IPS-20b (cell line): ENCODE data around the gene PRKCE.

Source experiments
- H3K27ac ChIP-seq: one replicate; pipeline ENCODE4 v1.5.1; 2013; ENCODE audit warnings: low read length
- H3K27me3 ChIP-seq: 2 replicates; pipeline ENCODE4 v1.6.1; 2013; ENCODE audit warnings: mild to moderate bottlenecking, low read length, inconsistent platforms; ENCODE audit not compliant: insufficient read depth
- H3K36me3 ChIP-seq: 2 replicates; pipeline ENCODE4 v1.6.1; 2013; ENCODE audit warnings: low read depth, mild to moderate bottlenecking, inconsistent platforms, low read length, moderate library complexity; ENCODE audit not compliant: insufficient read depth
- H3K4me1 ChIP-seq: 2 replicates; pipeline ENCODE4 v1.6.1; 2013; ENCODE audit warnings: mild to moderate bottlenecking, control low read depth, inconsistent platforms, low read length, moderate library complexity; ENCODE audit not compliant: insufficient read depth
- H3K4me3 ChIP-seq: 2 replicates; pipeline ENCODE4 v1.5.1; 2013; ENCODE audit warnings: mild to moderate bottlenecking, low read length, inconsistent platforms
- H3K9ac ChIP-seq: 2 replicates; pipeline ENCODE4 v1.6.1; 2013; ENCODE audit warnings: low read depth, mild to moderate bottlenecking, inconsistent platforms, low read length, moderate library complexity
- H3K9me3 ChIP-seq: 2 replicates; pipeline ENCODE4 v1.6.1; 2013; ENCODE audit warnings: mild to moderate bottlenecking, low read depth, low read length, inconsistent platforms; ENCODE audit not compliant: insufficient read depth

Gene PRKCE

GRCh38 chr2:45651415-45652089 is at the start of gene PRKCE:
PRKCE (plus strand) TSS chr2:45651675.
- Histone ChIP-seq H3K36me3 (no peaks in the 10 kb centered on the region), H3K27ac (no peak within 1 kb of the TSS), H3K27me3 (peaks cover 89% of the 10 kb centered on the region), H3K4me3 (peak within 1 kb of the TSS; percentile 90), H3K4me1 (peaks cover 5% of the 10 kb centered on the region; the same call in 1 of the 2 replicates), H3K9ac (no peak within 1 kb of the TSS; the same call in 1 of the 2 replicates), H3K9me3 (no peaks in the 10 kb centered on the region)

- H3K27ac ChIP-seq, result no peak overlapping the region
- H3K4me3 ChIP-seq, result no peak overlapping the region
- no peaks in the 10 kb centered on the region for H3K27me3 ChIP-seq
- H3K9ac ChIP-seq, result no peak overlapping the region
- no peaks in the 10 kb centered on the region for H3K4me1 ChIP-seq
- peaks cover 70% of the 10 kb centered on the region for H3K36me3 ChIP-seq
- H3K9me3 ChIP-seq, result no peaks in the 10 kb centered on the region
Measured at GRCh38 chr2:45602624-45603023, 48.9 kb upstream of the PRKCE start.

GRCh38 chr2:45605116-45605515 is 46.4 kb upstream of the PRKCE start:
- H3K27me3 ChIP-seq, result no peaks in the 10 kb centered on the region
- no peak overlapping the region for H3K9ac ChIP-seq
- H3K9me3 ChIP-seq, result no peaks in the 10 kb centered on the region
- H3K27ac ChIP-seq, result no peak overlapping the region
- H3K4me1 ChIP-seq, result peaks cover 5% of the 10 kb centered on the region; the same call in 1 of the 2 replicates
- peaks cover 47% of the 10 kb centered on the region for H3K36me3 ChIP-seq
- H3K4me3 ChIP-seq, result no peak overlapping the region

GRCh38 chr2:45606796-45607195 is 44.7 kb upstream of the PRKCE start:
- H3K27ac ChIP-seq, result no peak overlapping the region
- H3K4me3 ChIP-seq, result no peak overlapping the region
- no peaks in the 10 kb centered on the region for H3K9me3 ChIP-seq
- H3K36me3 ChIP-seq, result peaks cover 30% of the 10 kb centered on the region
- no peak overlapping the region for H3K9ac ChIP-seq
- H3K27me3 ChIP-seq, result no peaks in the 10 kb centered on the region
- peaks cover 5% of the 10 kb centered on the region; the same call in 1 of the 2 replicates for H3K4me1 ChIP-seq

GRCh38 chr2:45607701-45608100 is 43.8 kb upstream of the PRKCE start:
- Histone ChIP-seq H3K27ac (no peak overlapping the region), H3K9me3 (no peaks in the 10 kb centered on the region), H3K27me3 (no peaks in the 10 kb centered on the region), H3K4me3 (no peak overlapping the region), H3K36me3 (peaks cover 21% of the 10 kb centered on the region), H3K4me1 (peaks cover 5% of the 10 kb centered on the region; the same call in 1 of the 2 replicates), H3K9ac (no peak overlapping the region)

GRCh38 chr2:45610281-45611019 is 41.0 kb upstream of the PRKCE start:
- H3K4me3 ChIP-seq, result peak overlapping the region; percentile 83
- peak overlapping the region; percentile 34 for H3K27ac ChIP-seq
- no peaks in the 10 kb centered on the region for H3K9me3 ChIP-seq
- no peaks in the 10 kb centered on the region for H3K36me3 ChIP-seq
- H3K4me1 ChIP-seq, result peaks cover 5% of the 10 kb centered on the region; the same call in 1 of the 2 replicates
- peak overlapping the region; percentile 93 for H3K9ac ChIP-seq
- no peaks in the 10 kb centered on the region for H3K27me3 ChIP-seq

- no peaks in the 10 kb centered on the region for H3K9me3 ChIP-seq
- H3K27me3 ChIP-seq, result no peaks in the 10 kb centered on the region
- H3K9ac ChIP-seq, result peak within 1 kb of the TSS; percentile 93
- peaks cover 5% of the 10 kb centered on the region; the same call in 1 of the 2 replicates for H3K4me1 ChIP-seq
- H3K27ac ChIP-seq, result peak within 1 kb of the TSS; percentile 34
- H3K4me3 ChIP-seq, result peak within 1 kb of the TSS; percentile 83
- no peaks in the 10 kb centered on the region for H3K36me3 ChIP-seq
Measured at GRCh38 chr2:45611020-45611859, 40.2 kb upstream of the PRKCE start, which contains the start of gene SRBD1. SRBD1 (minus strand) TSS chr2:45611267; CDS start chr2:45605441, 5,826 bp downstream.

- H3K9ac ChIP-seq, result no peak overlapping the region
- H3K27ac ChIP-seq, result no peak overlapping the region
- H3K4me3 ChIP-seq, result no peak overlapping the region
- peaks cover 5% of the 10 kb centered on the region; the same call in 1 of the 2 replicates for H3K4me1 ChIP-seq
- no peaks in the 10 kb centered on the region for H3K36me3 ChIP-seq
- no peaks in the 10 kb centered on the region for H3K9me3 ChIP-seq
- H3K27me3 ChIP-seq, result no peaks in the 10 kb centered on the region
Measured at GRCh38 chr2:45612285-45612684, 39.2 kb upstream of the PRKCE start.

GRCh38 chr2:45612731-45613130 is 38.7 kb upstream of the PRKCE start:
- Histone ChIP-seq H3K9me3 (no peaks in the 10 kb centered on the region), H3K27ac (no peak overlapping the region), H3K27me3 (no peaks in the 10 kb centered on the region), H3K4me3 (no peak overlapping the region), H3K36me3 (no peaks in the 10 kb centered on the region), H3K4me1 (peaks cover 5% of the 10 kb centered on the region; the same call in 1 of the 2 replicates), H3K9ac (no peak overlapping the region)

GRCh38 chr2:45614330-45614729 is 37.1 kb upstream of the PRKCE start:
- Histone ChIP-seq H3K4me1 (peaks cover 5% of the 10 kb centered on the region; the same call in 1 of the 2 replicates), H3K9ac (no peak overlapping the region), H3K36me3 (no peaks in the 10 kb centered on the region), H3K9me3 (no peaks in the 10 kb centered on the region), H3K27me3 (no peaks in the 10 kb centered on the region), H3K4me3 (no peak overlapping the region), H3K27ac (no peak overlapping the region)

- Histone ChIP-seq H3K27me3 (no peaks in the 10 kb centered on the region), H3K4me3 (no peak overlapping the region), H3K9me3 (no peaks in the 10 kb centered on the region), H3K9ac (no peak overlapping the region), H3K4me1 (peaks cover 2% of the 10 kb centered on the region; the same call in 1 of the 2 replicates), H3K27ac (no peak overlapping the region), H3K36me3 (no peaks in the 10 kb centered on the region)
Measured at GRCh38 chr2:45614871-45615415, 36.5 kb upstream of the PRKCE start.
